SU-DHL-6 (cell line): Measurements from ENCODE around the gene CERK.

ENCODE experiments used
- H2AFZ ChIP-seq: fragments of 200-600 bp; sonication (generic); 2 replicates; pipeline ENCODE4 v1.6.1; 2014; ENCODE audit warnings: low read depth, mild to moderate bottlenecking, moderate library complexity, mixed read lengths, antibody characterized with exemption, low read length; ENCODE audit not compliant: severe bottlenecking
- H3F3A ChIP-seq: fragments of 200-600 bp; shearing (Covaris generic); 2 replicates; pipeline ENCODE4 v1.6.0; 2016; ENCODE audit warnings: antibody characterized with exemption, mild to moderate bottlenecking; ENCODE audit not compliant: insufficient read depth
- H3K27ac ChIP-seq: fragments of 200-600 bp; sonication (generic); 2 replicates; pipeline ENCODE4 v1.5.1; 2016; ENCODE audit warnings: low read depth, mild to moderate bottlenecking, low read length, moderate library complexity, mixed read lengths
- H3K27me3 ChIP-seq: fragments of 200-600 bp; sonication (generic), shearing (Covaris generic); 2 replicates; pipeline ENCODE4 v1.6.0; 2014; ENCODE audit warnings: mild to moderate bottlenecking, low read length
- H3K36me3 ChIP-seq: fragments of 200-600 bp; sonication (generic); 2 replicates; pipeline ENCODE4 v1.6.1; 2014; ENCODE audit warnings: mild to moderate bottlenecking, low read length, mixed read lengths
- H3K4me2 ChIP-seq: fragments of 300-600, 200-600 bp; shearing (Covaris generic), sonication (generic); 2 replicates; pipeline ENCODE4 v1.6.0; 2014; ENCODE audit warnings: low read length, low read depth, mild to moderate bottlenecking; ENCODE audit not compliant: poor library complexity, severe bottlenecking
- H3K4me3 ChIP-seq: fragments of 200-600 bp; sonication (generic); 2 replicates; pipeline ENCODE4 v1.5.1; 2014; ENCODE audit warnings: antibody characterized with exemption, low read length, mild to moderate bottlenecking, mixed read lengths; ENCODE audit not compliant: insufficient read depth, poor library complexity, severe bottlenecking
- H3K79me2 ChIP-seq: fragments of 200-600 bp; sonication (generic); 2 replicates; pipeline ENCODE4 v1.6.1; 2014; ENCODE audit warnings: mild to moderate bottlenecking, low read length, moderate library complexity; ENCODE audit not compliant: insufficient read depth
- H3K9ac ChIP-seq: fragments of 200-600 bp; sonication (generic); 2 replicates; pipeline ENCODE4 v1.7.0; 2014; ENCODE audit warnings: mild to moderate bottlenecking, low read length
- H3K9me2 ChIP-seq: fragments of 200-600 bp; sonication (generic); replicated peaks from 2 replicates; pipeline ENCODE4 v1.6.1; 2014; ENCODE audit warnings: low read length; ENCODE audit not compliant: insufficient read depth
- H3K9me3 ChIP-seq: fragments of 200-600 bp; sonication (generic); 2 replicates; pipeline ENCODE4 v1.6.1; 2014; ENCODE audit warnings: low read length, mixed read lengths; ENCODE audit not compliant: insufficient read depth
- H4K20me1 ChIP-seq: fragments of 200-600 bp; sonication (generic); 2 replicates; pipeline ENCODE4 v1.6.1; 2014; ENCODE audit warnings: low read depth, mild to moderate bottlenecking, antibody characterized with exemption, low read length, moderate library complexity, mixed read lengths
- CTCF ChIP-seq: fragments of 200-600 bp; sonication (generic); IDR thresholded peaks from one replicate; pipeline ENCODE4 v1.5.1; 2017; ENCODE audit warnings: antibody characterized with exemption, mild to moderate bottlenecking, low read length, moderate library complexity; ENCODE audit not compliant: insufficient read depth, poor library complexity, severe bottlenecking
- EZH2phosphoT487 ChIP-seq: fragments of 200-600 bp; sonication (generic), shearing (Covaris generic); conservative IDR thresholded peaks from 2 replicates; pipeline ENCODE4 v1.6.1; 2018; ENCODE audit warnings: mild to moderate bottlenecking, antibody characterized with exemption, low read length, moderate library complexity, mixed read lengths

Gene CERK

GRCh38 chr22:46750530-46750800 is 12.4 kb upstream of the CERK start:
- Histone ChIP-seq H3K36me3 (no peaks in the 10 kb centered on the region), H3K79me2 (no peaks in the 10 kb centered on the region), H3F3A (no peaks in the 10 kb centered on the region), H3K9ac (no peak overlapping the region), H3K4me2 (no peak overlapping the region), H3K9me3 (peaks cover under 1% of the 10 kb centered on the region; the same call in 1 of the 2 replicates), H3K27ac (no peak overlapping the region), H4K20me1 (no peaks in the 10 kb centered on the region), H3K9me2 (no peaks in the 10 kb centered on the region), H2AFZ (no peak overlapping the region), H3K4me3 (no peak overlapping the region), H3K27me3 (no peaks in the 10 kb centered on the region)
- TF ChIP-seq EZH2phosphoT487: no peak
- TF ChIP-seq CTCF: no peak

GRCh38 chr22:46749682-46750529 is 11.9 kb upstream of the CERK start:
- H4K20me1 ChIP-seq: no peaks in the 10 kb centered on the region
- no peaks in the 10 kb centered on the region for H3K9me2 ChIP-seq
- H3K9ac ChIP-seq: no peak overlapping the region
- H3K79me2 ChIP-seq: no peaks in the 10 kb centered on the region
- H3K4me2 ChIP-seq: no peak overlapping the region
- no peaks in the 10 kb centered on the region for H3K36me3 ChIP-seq
- H3K27ac ChIP-seq: no peak overlapping the region
- no peaks in the 10 kb centered on the region for H3K27me3 ChIP-seq
- H2AFZ ChIP-seq: no peak overlapping the region
- no peaks in the 10 kb centered on the region for H3F3A ChIP-seq
- TF ChIP-seq EZH2phosphoT487: no peak
- no peak for TF ChIP-seq CTCF
- H3K9me3 ChIP-seq: no peaks in the 10 kb centered on the region
- H3K4me3 ChIP-seq: no peak overlapping the region

GRCh38 chr22:46748908-46749675 is 11.0 kb upstream of the CERK start:
- Histone ChIP-seq H3K9me3 (no peaks in the 10 kb centered on the region), H2AFZ (no peak overlapping the region), H3K9me2 (no peaks in the 10 kb centered on the region), H3K4me2 (no peak overlapping the region), H4K20me1 (no peaks in the 10 kb centered on the region), H3K36me3 (no peaks in the 10 kb centered on the region), H3K9ac (no peak overlapping the region), H3K79me2 (no peaks in the 10 kb centered on the region), H3K4me3 (no peak overlapping the region), H3K27ac (no peak overlapping the region), H3F3A (no peaks in the 10 kb centered on the region), H3K27me3 (no peaks in the 10 kb centered on the region)
- TF ChIP-seq EZH2phosphoT487 (no peak), CTCF (no peak)
